Upper lobe of left lung (tissue), 4 donors: Measurements from ENCODE around the gene ARHGAP23.

Experiments used
- CTCF ChIP-seq, 6 experiments: fragments of 450-650 bp in 4 of 6; fragments of 200-600 bp in 2 of 6; sonication (generic) in 2 of 6; IDR thresholded peaks; one replicate each; pipeline ENCODE4 v1.5.1; 2016 to 2019; ENCODE audit warnings: antibody characterized with exemption in 6 of 6
- EP300 ChIP-seq, 4 donors: sonication (generic); formaldehyde crosslinking; IDR thresholded peaks; one replicate each; pipeline ENCODE4 v1.5.1; 2017; ENCODE audit warnings: antibody characterized with exemption in 4 of 4, control low read depth in 2 of 4
- POLR2A ChIP-seq, 4 donors: fragments of 450-650 bp; IDR thresholded peaks; one replicate each; pipeline ENCODE4 v1.5.1; 2016 to 2017; ENCODE audit warnings: antibody characterized with exemption in 4 of 4, mild to moderate bottlenecking in 2 of 4
- POLR2AphosphoS5 ChIP-seq, 2 donors: sonication (generic); formaldehyde crosslinking; IDR thresholded peaks; one replicate each; pipeline ENCODE4 v1.5.1; 2017; ENCODE audit warnings: antibody characterized with exemption in 2 of 2

- TF ChIP-seq CTCF (IDR thresholded peaks at IDR 0.05) (no peak), POLR2A (IDR thresholded peaks at IDR 0.05) (no peak), EP300 (IDR thresholded peaks at IDR 0.05) (no peak), POLR2AphosphoS5 (IDR thresholded peaks at IDR 0.05) (no peak)
Observed at GRCh38 chr17:38547444-38547843, 119.2 kb downstream of the ARHGAP23 start.
